ENCODE data around the gene INSC. TPM values are rescaled to one million over a fixed set of nuclear protein-coding genes. Genes with fewer than 3 reads are reported as not detected.

Gene INSC
- total and polyA plus RNA-seq, 9 of the 15 experiments (the other 6 are each of a cell fraction or from before 2014, with no cell fraction given) = not detected

- TF ChIP-seq ZNF253 (CRISPR knock-in tag; conservative IDR thresholded peaks at IDR 0.05) = no peak
- TF ChIP-seq CEBPG (CRISPR knock-in tag; IDR thresholded peaks at IDR 0.05) = no peak
- no peak for TF ChIP-seq CEBPG (tag; conservative IDR thresholded peaks at IDR 0.05 in 1 of 2, IDR thresholded peaks at IDR 0.05 in 1 of 2)
- TF ChIP-seq HNRNPLL (IDR thresholded peaks at IDR 0.05; ENCODE audit: low read depth, low read length, poor library complexity, severe bottlenecking) = no peak
- TF ChIP-seq CSDE1 (IDR thresholded peaks at IDR 0.05) = no peak
- TF ChIP-seq, protein P1, sequence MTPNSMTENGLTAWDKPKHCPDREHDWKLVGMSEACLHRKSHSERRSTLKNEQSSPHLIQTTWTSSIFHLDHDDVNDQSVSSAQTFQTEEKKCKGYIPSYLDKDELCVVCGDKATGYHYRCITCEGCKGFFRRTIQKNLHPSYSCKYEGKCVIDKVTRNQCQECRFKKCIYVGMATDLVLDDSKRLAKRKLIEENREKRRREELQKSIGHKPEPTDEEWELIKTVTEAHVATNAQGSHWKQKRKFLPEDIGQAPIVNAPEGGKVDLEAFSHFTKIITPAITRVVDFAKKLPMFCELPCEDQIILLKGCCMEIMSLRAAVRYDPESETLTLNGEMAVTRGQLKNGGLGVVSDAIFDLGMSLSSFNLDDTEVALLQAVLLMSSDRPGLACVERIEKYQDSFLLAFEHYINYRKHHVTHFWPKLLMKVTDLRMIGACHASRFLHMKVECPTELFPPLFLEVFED (CRISPR knock-in tag; conservative IDR thresholded peaks at IDR 0.05) = no peak
Observed at GRCh38 chr11:15291885-15292284, 177.2 kb downstream of the INSC start (continued).

DNA sequence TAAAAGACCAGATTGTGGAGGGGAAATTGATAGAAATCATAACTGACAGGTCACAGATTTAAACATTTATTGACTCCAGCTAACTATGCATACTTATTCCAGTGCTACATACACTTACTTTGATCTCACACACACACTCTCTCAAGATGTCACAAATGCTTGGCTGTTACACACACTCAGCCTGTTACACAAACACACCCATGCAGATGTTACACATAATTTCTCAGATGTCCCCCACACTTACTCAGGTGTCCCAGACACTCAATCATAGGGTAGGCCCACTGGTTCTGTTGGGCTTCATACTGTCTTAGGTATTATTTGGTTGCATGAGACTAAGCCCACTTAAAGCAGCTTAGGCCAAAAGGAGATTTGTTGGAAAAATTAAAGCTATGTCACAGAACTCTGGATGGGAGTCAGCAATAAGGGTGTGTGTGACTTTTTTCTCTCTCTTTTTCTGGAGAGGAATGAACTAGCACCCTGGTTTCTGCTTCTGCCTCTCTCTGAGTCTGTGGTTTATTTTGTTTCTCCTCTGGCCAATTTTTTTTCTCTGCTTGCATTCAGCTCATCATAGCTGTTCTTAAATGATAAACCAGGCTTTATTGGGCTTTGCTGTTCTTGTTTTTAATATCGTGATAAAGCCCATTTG is 179.4 kb downstream of the INSC start:
- no peaks in the 10 kb centered on the region for H3K4me1 ChIP-seq (replicated peaks in 1 of 2; ENCODE audit: control insufficient read depth in 2 of 2, insufficient read depth in 2 of 2, low read length in 2 of 2)
- intact Hi-C loops (cut with micrococcal nuclease) (no loop called here), in situ Hi-C loops (cut with MboI) (no loop called here)
- no peak overlapping the region for H2AFZ ChIP-seq (ENCODE audit: low read depth, low read length)
- no peaks in the 10 kb centered on the region for H3K36me3 ChIP-seq (ENCODE audit: control insufficient read depth, insufficient read depth, low read length)
- H3K9ac ChIP-seq (ENCODE audit: insufficient read depth in 1 of 2, low read depth in 2 of 2, low read length in 2 of 2) = no peak overlapping the region
- H3K27ac ChIP-seq (ENCODE audit: extremely low read depth, low read depth, low read length) = no peak overlapping the region
- H4K20me1 ChIP-seq (replicated peaks; ENCODE audit: control insufficient read depth, insufficient read depth, low read length) = no peaks in the 10 kb centered on the region
- 0% methylated on average over 1 of the region's 1 CpG for WGBS (ENCODE audit: insufficient coverage, low coverage, missing lambda C conversion rate)
- ATAC-seq (no peak), DNase-seq (ENCODE audit: extremely low read depth in 1 of 4, low spot score in 3 of 4) (no peak), FAIRE-seq (no peak)
- H3K4me2 ChIP-seq (ENCODE audit: insufficient read depth, low read length) = no peak overlapping the region
- H3K79me2 ChIP-seq (ENCODE audit: control insufficient read depth, insufficient read depth, low read length) = no peaks in the 10 kb centered on the region
- no peaks in the 10 kb centered on the region; a peak in 1 of 5 replicates for H3K27me3 ChIP-seq (ENCODE audit: control insufficient read depth in 2 of 2, insufficient read depth in 2 of 2, low read length in 2 of 2)
- ChIA-PET CTCF (ENCODE audit: low intra/inter-chr PET ratio) (no interaction called here), POLR2A (interaction anchor here (0.6 kb wide), 2 partner anchors 11 to 157 kb away, joined by 3 read pairs; no protein-coding TSS in a partner anchor)
- no peaks in the 10 kb centered on the region for H3K9me1 ChIP-seq (ENCODE audit: control insufficient read depth, insufficient read depth, low read length)
- H3K4me3 ChIP-seq = no peak overlapping the region
- no TSS peak for BruUV-seq (replicated peaks)
- no peaks in the 10 kb centered on the region for H3K9me3 ChIP-seq (replicated peaks; ENCODE audit: control insufficient read depth, insufficient read depth, low read depth, low read length)
- TF ChIP-seq FOXA1 (IDR thresholded peaks at IDR 0.05; ENCODE audit: borderline replicate concordance) = no peak
- TF ChIP-seq CBX1 (IDR thresholded peaks at IDR 0.05; ENCODE audit: low read depth) = no peak
- TF ChIP-seq PKNOX1 (IDR thresholded peaks at IDR 0.05) = no peak
- no peak for TF ChIP-seq THAP12 (CRISPR knock-in tag; IDR thresholded peaks at IDR 0.05)
- TF ChIP-seq CSDE1 (IDR thresholded peaks at IDR 0.05) = no peak
- TF ChIP-seq HDAC8 (tag; IDR thresholded peaks at IDR 0.05) = no peak
- TF ChIP-seq ZMIZ1 (IDR thresholded peaks at IDR 0.05; ENCODE audit: low read depth in 2 of 2, low read length in 2 of 2) = no peak
